Anterior cingulate cortex (tissue), 58 donors: ENCODE measurements around the gene SLC16A9.
"Not testable (repeated sequence)": the region's sequence is repeated elsewhere in the genome, so short reads cannot be mapped to it uniquely, and the experiment has no call there.

ENCODE experiments used
- DNase-seq, 58 donors: peaks; one replicate each; lab custom pipeline; 2025; lab: John Stamatoyannopoulos, UW

Gene SLC16A9

DNA sequence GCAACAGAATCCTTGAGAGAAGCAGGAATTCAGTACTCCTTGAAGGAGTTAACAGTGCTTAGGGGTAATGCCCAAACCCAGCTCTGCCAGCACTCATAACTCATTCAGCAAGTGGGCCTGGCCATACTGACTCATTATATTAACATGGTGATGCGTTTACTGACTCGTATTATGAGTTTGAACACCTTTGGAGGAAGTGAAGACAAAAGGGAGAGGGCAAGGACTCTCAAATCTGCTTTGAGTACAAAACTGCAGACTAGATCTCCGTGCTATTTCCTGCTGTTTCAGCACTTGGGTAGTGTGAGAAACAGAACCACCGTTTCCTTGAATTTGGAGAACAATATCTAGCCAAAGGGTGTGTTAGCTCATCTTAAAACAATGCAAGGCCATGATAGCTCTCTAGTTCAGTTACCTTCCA is 30.8 kb downstream of the SLC16A9 start:
- DNase-seq = no peak

DNA sequence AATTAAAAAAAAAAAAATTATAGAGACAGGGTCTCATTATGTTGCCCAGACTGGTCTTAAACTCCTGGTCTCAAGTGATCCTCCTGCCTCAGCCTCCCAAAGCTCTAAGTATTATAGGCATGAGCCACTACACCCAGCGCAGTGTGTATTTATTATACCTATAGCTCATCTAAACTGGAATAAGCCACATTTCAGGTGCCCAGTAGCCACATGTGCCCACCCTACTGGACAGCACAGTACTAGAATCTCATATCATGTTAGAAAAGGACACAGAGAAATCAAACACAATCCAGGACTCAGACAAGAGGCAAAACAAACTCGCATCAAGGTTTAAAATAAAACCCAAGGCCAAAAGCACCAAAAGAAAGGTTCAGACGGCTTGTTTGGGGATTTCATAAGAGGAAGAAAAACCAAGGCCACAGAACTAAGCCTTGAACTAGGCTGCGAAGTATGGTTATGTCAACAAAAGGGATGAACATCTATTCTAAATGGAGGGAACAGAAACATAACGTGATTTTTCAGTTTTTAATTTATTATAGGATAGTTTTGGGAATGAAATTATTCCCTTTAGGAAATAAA is 32.3 kb downstream of the SLC16A9 start:
- no peak for DNase-seq

DNA sequence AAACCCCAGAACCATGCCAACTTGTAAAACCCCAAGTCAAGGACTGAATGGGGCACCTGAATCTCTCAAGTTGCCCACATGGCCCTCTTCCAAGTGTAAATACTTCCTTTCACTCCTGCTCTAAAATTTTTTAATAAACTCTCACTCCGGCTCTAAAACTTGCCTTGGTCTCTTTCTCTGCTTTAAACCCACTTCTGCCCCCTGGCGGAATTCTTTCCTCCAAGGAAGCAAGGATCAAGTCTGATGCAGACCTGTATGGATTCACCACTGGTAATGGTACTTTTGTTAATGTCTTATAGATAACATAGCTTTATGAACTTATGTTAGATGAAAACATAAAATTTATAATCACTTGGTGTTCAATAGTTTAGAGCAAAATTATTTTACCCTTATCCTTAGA is 33.8 kb downstream of the SLC16A9 start:
- DNase-seq = no peak

DNA sequence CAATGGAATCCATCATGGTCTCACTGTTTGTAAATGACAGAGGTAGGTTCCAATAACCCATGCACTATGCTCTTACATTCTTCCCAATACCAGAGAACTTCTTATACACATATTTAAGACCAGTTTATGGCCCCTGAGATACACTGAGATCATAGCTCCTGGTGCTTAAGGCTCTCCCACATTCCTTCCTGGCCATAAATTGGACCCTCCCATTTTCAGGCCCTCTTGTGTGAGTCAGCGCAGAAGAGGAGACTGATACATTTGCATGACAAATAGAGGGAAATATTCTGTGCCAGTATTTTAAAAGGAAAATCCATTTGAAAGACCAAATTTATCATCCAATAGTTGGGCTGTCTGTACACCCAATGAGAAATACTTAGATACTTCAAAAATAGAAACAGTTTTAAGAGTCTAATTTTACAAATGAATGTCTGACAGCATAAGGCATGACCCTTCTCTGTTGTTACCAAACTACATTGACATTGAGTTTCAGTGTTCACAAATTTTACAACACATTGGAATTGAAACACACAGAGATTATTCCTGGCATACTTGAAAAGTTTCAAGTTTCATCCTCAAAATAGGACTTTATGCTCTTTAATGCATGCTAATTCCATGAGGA is 35.3 kb downstream of the SLC16A9 start:
- DNase-seq = no peak

DNA sequence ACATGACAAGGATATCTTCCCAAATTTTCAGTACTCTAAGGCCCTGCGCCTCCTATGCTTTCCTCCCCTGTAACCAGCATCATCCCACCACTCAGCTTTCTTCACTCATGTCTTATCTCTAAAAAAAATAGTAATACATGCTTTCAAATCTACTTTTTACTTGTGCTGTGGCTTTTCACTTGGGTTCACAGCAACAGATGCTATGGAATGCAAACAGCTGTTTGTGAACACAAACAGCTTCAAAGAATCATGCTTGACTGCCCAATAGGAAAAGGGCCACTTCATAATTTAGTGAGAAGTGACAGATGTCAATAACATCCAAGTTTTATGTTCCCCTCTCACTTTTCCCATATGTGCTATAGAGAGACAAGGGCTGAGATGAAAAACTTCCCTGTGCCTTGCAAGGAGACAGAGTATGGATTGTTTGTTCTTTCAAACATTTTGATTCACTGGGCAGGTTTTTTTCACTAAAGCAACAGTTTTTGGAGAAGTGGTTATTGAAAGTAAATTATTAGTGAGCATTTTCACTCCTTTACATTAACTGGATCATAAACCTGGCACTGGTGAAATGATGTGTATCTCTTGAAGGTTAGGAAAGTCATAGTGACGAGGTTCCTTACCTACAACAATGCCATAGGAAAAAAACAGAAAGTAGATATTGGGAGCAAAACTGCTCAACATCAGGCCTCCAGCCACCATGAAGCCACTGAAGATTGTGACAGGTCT is 37.3 kb downstream of the SLC16A9 start:
- no peak for DNase-seq

DNA sequence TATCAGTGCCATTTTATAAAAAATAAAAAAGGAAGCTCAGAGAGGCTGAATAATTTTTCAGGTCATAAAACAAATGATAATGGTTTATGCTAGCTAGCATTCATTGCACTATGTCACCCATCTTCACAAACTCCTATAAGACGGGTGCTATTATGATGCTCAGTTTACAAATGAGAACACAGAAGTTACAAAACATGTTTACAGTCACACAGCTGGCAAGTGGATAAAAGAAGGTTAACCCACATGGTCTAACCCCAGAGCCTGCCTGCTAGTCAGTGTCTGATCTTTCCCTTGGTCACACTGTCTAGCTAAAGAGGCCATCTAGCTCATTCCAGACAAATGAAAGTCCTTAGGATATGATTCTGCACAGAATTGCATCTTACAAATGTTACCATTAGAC is 39.4 kb downstream of the SLC16A9 start:
- no peak for DNase-seq

DNA sequence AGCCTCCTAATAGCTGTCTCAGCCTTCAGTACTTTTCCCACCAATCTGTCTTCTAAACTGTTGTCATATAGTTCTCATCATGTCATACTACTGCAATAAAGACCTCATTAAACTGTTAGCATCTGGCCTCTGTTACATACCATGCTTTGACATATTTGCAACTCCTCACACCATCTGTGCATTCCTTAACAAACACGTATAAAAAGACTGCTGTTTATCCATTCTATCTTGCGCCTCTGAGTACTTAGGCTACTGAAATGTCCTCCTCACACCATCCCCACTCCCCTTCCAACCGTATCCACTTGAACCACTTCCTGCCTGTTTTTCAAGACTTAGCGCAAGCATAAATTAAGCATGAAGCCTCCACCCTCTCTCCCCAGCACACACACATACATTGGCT is 41.6 kb downstream of the SLC16A9 start:
- DNase-seq = no peak

DNA sequence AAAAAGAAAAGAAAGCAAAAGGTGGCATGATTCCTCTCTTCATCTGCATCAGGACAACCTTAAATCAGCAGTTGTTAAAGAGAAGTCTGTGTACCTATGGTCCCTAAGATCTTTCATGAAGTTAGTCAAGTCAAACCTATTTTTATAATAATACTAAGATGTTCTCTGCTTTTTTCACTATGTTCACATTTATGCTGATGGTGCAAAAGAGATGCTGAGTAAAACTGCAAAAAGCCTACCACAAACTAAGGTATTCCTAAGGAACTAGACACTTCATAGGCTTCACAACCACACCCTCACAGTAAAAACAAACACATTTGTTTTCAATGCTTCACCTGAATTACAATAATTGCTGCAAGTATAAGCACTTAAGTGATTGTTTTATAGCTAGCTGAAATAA is 43.3 kb downstream of the SLC16A9 start:
- no peak for DNase-seq

DNA sequence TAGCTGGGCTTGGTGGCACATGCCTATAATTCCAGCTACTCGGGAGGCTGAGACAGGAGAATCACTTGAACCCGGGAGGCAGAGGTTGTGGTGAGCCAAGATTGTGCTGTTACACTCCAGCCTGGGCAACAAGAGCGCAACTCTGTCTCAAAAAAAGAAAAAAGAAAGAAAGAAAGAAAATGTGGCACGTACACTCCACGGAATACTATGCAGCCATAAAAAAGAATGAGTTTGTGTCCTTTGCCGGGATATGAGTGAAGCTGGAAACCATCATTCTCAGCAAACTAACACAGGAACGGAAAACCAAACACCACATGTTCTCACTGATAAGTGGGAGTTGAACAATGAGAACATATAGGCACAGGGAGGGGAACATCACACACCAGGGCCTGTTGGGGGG is 46.4 kb downstream of the SLC16A9 start:
- DNase-seq = not testable (repeated sequence)

DNA sequence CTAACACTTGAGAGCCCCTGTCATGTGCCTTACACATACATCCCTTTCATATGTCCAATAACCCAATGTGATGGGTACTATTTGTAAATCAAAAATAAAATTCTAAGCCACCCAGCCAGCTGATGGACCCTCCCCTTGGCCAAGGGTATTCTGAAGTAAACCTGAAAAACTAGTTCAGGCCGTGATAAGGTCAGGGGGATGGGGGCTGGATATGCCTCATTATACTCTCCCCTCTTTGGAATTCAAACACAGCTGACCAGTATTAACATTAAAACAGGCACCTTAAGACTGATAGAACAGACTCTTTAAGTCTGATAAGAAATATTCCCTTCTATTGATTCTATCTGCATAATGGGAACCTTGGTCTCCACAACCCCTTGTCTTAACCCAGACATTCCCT is 51.9 kb downstream of the SLC16A9 start:
- no peak for DNase-seq

DNA sequence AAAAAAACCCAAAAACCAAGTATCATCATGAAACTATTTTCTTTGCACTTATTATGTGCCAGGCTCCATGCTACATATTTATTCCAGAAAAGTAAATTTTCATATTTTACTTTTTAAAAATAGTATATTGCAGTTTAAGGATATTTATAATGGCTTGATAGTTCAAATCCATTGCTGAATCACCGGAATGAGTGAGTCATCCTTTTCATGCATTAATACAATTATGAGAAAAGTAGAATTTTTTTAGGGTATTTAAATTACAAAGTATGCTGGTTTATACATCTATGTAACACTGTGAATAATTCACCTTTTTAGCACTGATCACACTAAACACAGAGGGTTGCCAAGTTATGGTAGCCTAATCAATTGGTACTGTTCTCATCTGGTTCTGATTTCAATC is 54.3 kb downstream of the SLC16A9 start:
- DNase-seq = no peak

DNA sequence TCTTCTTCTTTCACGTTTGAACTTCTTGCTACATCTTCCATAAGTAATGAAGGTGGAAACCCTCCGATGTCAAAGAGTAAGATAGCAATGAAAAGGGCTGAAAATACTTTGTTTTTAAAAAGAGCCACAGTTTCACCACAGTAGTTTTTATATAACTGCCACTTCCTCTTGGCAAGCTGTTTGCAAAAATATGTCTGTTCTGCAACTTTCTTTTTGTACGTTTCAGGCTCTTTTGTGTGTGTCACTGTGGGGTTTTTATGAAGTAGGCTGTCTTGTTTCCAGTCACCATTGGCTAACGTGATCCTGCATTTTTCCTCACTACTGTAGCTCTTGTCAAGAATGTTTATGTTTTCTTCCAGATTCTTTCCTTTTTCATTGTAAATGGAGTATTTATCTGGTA is 55.6 kb downstream of the SLC16A9 start:
- DNase-seq = no peak

DNA sequence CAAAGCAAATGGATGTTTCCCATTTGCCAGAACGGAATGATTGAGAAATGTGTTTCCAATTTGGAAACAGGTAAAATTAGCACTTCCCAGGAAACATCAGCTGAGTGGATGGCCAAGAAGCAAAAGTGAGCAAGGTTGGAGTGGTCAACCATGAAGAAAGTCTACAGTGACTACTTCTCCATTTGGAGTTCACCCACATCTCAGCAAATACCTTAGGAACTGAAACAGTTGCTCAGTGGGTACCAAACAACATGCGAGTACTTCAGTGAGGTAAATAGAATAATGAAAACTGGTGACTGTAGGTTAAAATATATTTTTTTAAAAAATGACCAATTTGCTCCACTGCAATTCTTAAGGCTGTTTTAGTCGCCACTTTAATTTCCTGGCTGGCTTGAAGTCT is 57.7 kb downstream of the SLC16A9 start:
- no peak for DNase-seq

DNA sequence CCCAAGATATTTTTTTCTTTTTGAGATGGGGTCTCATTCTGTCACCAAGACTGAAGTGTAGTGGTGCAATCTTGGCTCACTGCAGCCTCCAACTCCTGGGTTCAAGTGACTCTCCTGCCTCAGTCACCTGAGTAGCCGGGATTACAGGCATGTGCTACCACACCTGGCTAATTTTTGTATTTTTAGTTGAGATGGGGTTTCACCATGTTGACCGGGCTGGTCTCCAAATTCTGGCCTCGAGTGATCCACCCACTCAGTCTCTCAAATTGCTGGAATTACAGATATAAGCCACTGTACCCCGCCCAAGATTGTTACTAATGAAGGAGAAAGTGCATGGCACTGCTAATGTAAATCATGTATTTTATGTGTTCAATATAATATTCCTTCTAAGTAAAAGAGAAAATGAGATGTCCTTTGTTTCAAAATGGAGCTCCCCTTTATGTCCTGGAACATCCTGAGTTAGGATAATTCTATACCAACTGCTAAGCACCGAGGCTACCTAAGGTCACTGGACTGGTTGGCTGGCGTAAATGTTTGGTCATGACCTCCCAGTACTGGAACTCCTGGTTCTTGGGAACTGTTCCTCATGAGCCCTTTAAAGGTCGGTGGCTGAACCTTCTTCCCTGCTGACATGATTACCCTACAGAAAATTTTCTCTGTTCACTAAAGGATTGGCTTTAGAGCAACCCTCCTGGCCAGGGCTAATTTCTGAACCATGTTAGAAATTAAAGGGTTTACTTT is 59.9 kb downstream of the SLC16A9 start:
- no peak for DNase-seq

DNA sequence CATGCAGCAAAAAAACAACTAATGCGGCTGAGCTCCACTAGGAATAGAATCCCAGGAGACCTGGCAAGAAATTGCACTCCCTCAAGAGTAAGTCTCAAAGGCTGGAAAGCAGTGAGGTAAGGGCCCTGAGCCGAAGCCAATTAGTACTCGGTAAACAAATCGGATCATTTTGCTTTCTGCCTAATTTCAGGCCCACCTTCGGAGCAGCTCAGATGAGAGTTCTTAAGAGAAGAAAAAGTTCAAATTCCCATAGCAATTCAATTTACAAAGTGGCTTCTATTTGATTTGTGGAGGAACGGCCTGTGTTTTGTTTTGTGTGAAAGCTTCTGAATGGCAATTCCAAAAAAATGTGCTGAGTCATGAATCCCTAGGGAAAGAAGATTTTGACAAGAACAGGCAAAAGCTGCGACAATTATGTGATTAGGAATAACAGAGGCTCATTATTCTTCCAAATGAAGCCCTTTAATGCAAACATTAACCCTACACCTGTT is 60.9 kb downstream of the SLC16A9 start:
- peak in 36 of 58 donors; percentile 2 to 82 (median 20) for DNase-seq

DNA sequence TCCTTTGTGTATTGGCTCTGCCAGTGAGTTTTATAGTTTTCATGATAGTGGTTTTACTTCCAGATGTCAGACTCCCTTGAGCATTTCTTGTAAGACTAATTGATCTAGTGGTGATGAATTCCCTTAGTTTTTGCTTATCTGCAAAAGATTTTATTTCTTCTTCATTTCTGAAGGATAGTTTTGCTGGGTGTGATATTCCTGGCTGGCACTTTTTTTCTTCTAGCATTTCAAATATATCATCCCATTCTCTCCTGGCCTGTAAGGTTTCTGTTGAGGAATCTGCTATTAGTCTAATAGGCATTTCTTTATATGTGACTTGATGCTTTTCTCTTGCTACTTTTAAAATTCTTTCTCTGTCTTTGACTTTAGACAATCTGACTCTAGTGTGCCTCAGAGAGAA is 64.8 kb downstream of the SLC16A9 start:
- no peak for DNase-seq

DNA sequence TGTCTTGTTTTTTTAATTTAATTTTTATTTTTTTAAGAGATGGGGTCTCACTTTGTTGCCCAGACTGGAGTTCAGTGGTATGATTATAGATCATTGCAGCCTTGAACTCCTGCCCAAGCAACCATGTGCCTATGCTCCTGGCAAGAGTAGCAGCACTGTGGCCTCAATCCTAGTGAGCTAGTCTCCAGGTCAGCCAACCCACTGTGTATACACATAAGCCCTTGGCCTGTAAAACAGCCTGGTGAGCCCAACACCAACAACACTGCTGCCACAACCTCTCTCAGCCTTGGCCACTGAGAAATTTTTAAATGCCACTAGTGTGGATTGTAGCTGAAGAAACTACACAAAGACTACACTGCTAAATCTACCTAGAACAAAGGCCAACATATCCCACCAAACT is 68.0 kb downstream of the SLC16A9 start:
- DNase-seq = not testable (repeated sequence)

DNA sequence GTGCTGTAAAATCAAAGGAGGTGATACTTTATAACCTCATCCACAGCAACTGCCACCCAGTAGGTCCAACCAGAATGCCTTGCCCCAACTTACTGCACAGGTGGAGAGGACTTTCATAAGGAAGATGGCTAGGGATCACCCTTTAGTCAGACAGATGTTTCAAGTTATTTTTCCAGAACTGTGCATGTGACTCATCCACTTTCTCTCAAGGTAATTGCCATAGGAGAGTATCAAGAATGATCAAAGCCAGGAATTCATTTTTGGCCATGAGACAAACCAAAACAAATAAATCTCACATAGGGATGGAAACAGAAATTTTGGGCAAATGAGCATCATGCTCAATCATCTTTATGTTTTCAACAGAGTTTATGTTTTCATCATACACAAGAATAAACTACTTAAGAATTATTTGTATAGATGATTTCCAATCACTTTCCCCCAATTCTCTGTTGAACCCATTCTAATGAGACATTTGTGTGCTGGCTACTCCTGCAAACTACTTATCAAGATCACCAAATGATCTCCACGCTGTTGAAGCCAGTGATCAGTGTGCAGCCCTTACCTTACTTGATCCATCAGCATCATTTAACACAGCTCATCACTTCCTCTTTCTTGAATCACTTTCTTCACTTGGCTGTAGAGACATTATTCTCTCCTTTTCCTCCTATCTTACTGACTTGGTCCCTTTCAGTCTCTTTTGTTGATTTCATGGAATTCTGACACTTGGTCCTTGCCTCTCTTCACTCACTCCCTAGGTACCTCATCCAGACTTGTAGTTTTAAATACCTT is 74.0 kb downstream of the SLC16A9 start:
- DNase-seq = no peak

DNA sequence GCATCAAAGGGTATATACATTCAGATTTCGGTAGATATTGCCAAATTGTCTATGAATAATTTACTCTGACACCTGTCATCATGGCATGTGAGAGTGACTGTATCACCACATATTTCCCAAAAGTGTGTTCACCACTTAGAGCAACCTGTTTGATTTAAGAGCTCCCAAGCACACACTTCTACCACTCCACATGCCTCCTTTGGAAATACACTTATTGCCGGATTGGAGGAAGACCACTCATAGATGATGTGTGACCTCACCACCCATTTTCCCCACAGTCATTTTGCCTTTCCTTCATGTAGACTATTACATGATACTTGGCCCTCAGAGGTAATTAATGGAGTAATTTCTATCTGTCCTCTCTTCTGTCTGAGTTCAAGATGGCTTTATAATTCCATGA is 75.5 kb downstream of the SLC16A9 start:
- DNase-seq = no peak

DNA sequence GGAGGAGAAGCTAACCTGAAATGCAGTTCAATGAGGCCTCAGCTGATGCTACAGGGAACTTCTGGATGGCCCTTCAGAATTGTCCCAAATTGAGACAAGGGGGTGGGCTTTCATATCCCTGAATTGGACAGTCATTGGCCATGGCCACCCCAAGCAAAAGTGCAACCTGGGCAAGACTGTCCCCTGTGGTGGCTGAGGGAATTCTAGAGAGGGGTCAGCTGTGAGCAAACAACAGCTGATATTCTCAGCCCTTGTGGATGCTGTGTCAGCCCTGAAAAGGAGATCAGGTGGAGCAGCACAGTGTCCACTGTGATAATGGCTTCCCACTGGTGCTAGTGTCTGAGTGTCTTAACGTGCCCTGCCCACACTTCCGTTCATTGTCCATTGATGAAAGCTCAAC is 76.6 kb downstream of the SLC16A9 start:
- no peak for DNase-seq
